RWPE2 (cell line): ENCODE results near the gene CCDC6.
A peak's percentile ranks its signal among the peaks of the same experiment; 100 is the strongest.

Experiments used
- ATAC-seq: fragments of 200-7000 bp; cut with Tn5 transposase; 3 replicates; pipeline ENCODE4 v1.9.1; 2021; ENCODE audit warnings: low read depth
- DNase-seq: peaks from one replicate; pipeline ENCODE4 v3.0.0-alpha.2; 2020; ENCODE audit warnings: low spot score
- H3K27ac ChIP-seq: fragments of 450-650 bp; 2 replicates; pipeline ENCODE4 v1.5.1; 2017; ENCODE audit warnings: mild to moderate bottlenecking; ENCODE audit not compliant: poor library complexity, severe bottlenecking
- H3K27me3 ChIP-seq: fragments of 250-450 bp; sonication (Bioruptor Pico); 2 replicates; pipeline ENCODE4 v1.5.1; 2021; ENCODE audit warnings: mild to moderate bottlenecking, moderate library complexity; ENCODE audit not compliant: insufficient read depth, poor library complexity, severe bottlenecking
- H3K36me3 ChIP-seq: fragments of 250-450 bp; sonication (Bioruptor Pico); 2 replicates; pipeline ENCODE4 v1.5.1; 2020; ENCODE audit warnings: low read depth, mild to moderate bottlenecking, moderate library complexity
- H3K4me1 ChIP-seq: fragments of 250-450 bp; sonication (Bioruptor Pico); 2 replicates; pipeline ENCODE4 v1.5.1; 2021; ENCODE audit warnings: mild to moderate bottlenecking, moderate library complexity; ENCODE audit not compliant: insufficient read depth, poor library complexity, severe bottlenecking
- H3K4me3 ChIP-seq: fragments of 250-450 bp; sonication (Bioruptor Pico); 2 replicates; pipeline ENCODE4 v1.5.1; 2021; ENCODE audit warnings: mild to moderate bottlenecking, moderate library complexity; ENCODE audit not compliant: severe bottlenecking
- H3K9me3 ChIP-seq: fragments of 250-450 bp; sonication (Bioruptor Pico); 2 replicates; pipeline ENCODE4 v1.5.1; 2021; ENCODE audit warnings: mild to moderate bottlenecking, moderate library complexity; ENCODE audit not compliant: severe bottlenecking
- TF ChIP-seq, protein P1 (sequence below): fragments of 450-650 bp; IDR thresholded peaks from one replicate; pipeline ENCODE4 v1.5.1; 2017; ENCODE audit warnings: mild to moderate bottlenecking, moderate library complexity; ENCODE audit not compliant: poor library complexity, severe bottlenecking

CCDC6 gene

GRCh38 chr10:59904426-59905065 is 1.8 kb downstream of the CCDC6 start:
- Histone ChIP-seq H3K27ac (peak overlapping the region; percentile 90), H3K9me3 (no peaks in the 10 kb centered on the region), H3K36me3 (no peaks in the 10 kb centered on the region), H3K27me3 (no peaks in the 10 kb centered on the region), H3K4me3 (peak overlapping the region; percentile 57), H3K4me1 (peaks cover 56% of the 10 kb centered on the region)
- DNase-seq (no peak), ATAC-seq (no peak)
- TF ChIP-seq, protein P1, sequence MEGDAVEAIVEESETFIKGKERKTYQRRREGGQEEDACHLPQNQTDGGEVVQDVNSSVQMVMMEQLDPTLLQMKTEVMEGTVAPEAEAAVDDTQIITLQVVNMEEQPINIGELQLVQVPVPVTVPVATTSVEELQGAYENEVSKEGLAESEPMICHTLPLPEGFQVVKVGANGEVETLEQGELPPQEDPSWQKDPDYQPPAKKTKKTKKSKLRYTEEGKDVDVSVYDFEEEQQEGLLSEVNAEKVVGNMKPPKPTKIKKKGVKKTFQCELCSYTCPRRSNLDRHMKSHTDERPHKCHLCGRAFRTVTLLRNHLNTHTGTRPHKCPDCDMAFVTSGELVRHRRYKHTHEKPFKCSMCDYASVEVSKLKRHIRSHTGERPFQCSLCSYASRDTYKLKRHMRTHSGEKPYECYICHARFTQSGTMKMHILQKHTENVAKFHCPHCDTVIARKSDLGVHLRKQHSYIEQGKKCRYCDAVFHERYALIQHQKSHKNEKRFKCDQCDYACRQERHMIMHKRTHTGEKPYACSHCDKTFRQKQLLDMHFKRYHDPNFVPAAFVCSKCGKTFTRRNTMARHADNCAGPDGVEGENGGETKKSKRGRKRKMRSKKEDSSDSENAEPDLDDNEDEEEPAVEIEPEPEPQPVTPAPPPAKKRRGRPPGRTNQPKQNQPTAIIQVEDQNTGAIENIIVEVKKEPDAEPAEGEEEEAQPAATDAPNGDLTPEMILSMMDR: no peak

DNA sequence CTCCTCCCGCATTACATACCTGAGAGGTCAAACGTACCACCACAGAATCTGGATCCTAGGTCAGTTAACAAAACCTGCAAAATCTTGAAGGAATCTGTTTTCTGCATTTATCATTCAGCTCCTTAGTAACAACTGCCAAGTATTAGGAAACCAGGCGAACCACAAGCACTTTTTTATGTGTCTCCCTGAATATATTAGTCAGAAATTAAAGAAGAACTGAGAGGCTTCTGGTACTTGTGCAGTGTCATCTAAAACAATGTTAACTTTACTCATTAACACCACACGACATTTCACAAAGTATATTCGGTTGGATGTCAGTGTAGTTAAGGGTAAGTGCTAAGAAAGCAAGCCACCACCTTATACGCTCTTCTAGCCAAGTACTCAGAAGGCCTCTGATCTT is 2.5 kb downstream of the CCDC6 start:
- Histone ChIP-seq H3K4me3 (no peak overlapping the region), H3K36me3 (no peaks in the 10 kb centered on the region), H3K27me3 (no peaks in the 10 kb centered on the region), H3K27ac (peak overlapping the region; percentile 90), H3K4me1 (peaks cover 54% of the 10 kb centered on the region), H3K9me3 (no peaks in the 10 kb centered on the region)
- ATAC-seq: no peak
- TF ChIP-seq, protein P1: no peak
- no peak for DNase-seq

DNA sequence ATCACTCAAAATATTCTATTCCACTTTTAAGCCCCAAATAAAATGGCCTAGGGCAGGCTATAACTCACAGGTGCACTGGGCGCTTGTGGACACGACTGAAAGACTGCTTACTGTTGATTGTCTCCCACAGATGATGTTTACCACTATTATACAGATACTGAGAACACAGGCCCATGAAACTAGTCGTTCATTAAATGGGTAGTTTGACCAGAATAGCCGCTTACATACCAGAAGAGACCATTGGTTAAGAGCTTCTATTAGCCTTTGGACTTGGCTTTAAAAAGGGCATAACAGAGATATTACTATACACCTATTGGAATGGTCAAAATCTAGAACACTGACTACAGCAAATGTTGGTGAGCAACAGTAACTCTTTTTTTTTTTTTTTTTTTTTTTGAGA is 4.3 kb downstream of the CCDC6 start:
- peak overlapping the region; percentile 58 for H3K27ac ChIP-seq
- no peaks in the 10 kb centered on the region for H3K36me3 ChIP-seq

DNA sequence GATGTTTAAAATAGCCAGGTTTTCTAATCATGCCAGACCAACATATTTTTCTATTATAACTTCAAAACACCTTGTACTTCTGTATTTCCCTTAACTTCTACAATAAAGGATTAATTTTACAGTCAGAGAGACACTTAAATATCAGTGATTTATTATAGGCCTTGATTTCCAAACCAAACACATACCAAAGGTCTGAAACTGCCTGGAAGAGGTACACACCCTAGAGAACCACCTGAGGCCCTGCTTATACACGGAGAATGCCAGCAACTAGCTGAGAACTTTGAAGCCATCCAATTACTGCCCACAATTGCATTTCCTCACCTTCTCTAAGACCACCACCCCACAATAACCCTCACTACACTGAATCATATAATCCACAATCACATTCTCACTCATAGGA is 4.9 kb downstream of the CCDC6 start:
- TF ChIP-seq, protein P1: no peak
- DNase-seq (no peak), ATAC-seq (peak; percentile 55)
- Histone ChIP-seq H3K27me3 (no peaks in the 10 kb centered on the region), H3K4me1 (peaks cover 36% of the 10 kb centered on the region), H3K4me3 (no peak overlapping the region), H3K36me3 (no peaks in the 10 kb centered on the region), H3K27ac (peak overlapping the region; percentile 58), H3K9me3 (no peaks in the 10 kb centered on the region)

More for the DNA sequence above, 4.3 kb downstream of the CCDC6 start:
- peaks cover 36% of the 10 kb centered on the region for H3K4me1 ChIP-seq
- no peaks in the 10 kb centered on the region for H3K27me3 ChIP-seq
- DNase-seq (no peak), ATAC-seq (no peak)
- H3K9me3 ChIP-seq: no peaks in the 10 kb centered on the region
- H3K4me3 ChIP-seq: no peak overlapping the region
- TF ChIP-seq, protein P1: no peak

DNA sequence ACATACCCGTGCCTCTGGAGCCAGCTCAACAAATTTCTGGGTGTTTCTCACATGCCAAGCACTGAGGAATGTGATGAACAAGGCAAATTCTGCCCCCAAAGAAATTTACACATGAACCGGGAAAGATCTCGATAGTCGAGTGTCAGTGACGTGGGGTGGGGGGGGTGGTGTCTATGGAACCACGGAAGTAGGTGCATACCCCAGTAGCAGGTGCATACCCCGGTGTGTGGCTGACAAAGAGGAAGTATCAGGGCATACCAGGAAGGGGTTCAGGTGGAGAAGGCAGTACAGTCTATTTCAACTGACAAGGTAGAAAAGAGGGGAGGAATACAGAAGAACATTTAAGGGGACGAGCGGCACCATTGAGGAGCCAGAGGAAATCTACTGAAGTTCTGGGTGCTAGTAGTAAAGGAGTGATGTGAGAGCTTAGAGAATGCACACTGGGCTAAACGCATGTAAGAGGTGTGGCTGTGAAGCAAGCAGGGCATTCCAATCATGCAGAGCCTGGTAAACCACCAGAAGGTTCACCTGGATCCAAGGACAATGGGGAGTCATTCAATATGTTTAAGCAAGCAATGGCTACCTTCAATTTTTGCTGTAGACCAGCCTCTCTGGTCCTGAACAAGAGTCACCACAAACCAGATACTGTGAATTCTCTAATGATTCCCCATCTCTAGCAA is 6.2 kb downstream of the CCDC6 start:
- TF ChIP-seq, protein P1: no peak
- no peak for DNase-seq
- Histone ChIP-seq H3K27ac (no peak overlapping the region), H3K36me3 (no peaks in the 10 kb centered on the region), H3K27me3 (no peaks in the 10 kb centered on the region), H3K4me1 (peaks cover 36% of the 10 kb centered on the region), H3K9me3 (no peaks in the 10 kb centered on the region), H3K4me3 (no peak overlapping the region)
- no peak for ATAC-seq
